HEK293T (cell line): ENCODE measurements around the gene CCDC88B.

Experiments used
- SP1 ChIP-seq: fragments of 450-650 bp; IDR thresholded peaks from 2 replicates; pipeline ENCODE4 v1.6.1; 2017
- TARDBP ChIP-seq: fragments of 450-650 bp; IDR thresholded peaks from 2 replicates; pipeline ENCODE4 v1.6.1; 2016

GRCh38 chr11:64338716-64339115, 1.3 kb upstream of the CCDC88B start:
- no peak for TF ChIP-seq SP1
- no peak for TF ChIP-seq TARDBP
